GM21619 (cell line): ENCODE results near the gene FADS1.

ENCODE experiments used
- ATAC-seq: cut with Tn5 transposase; IDR thresholded peaks from one replicate; pipeline ENCODE4 v1.9.1; 2021; ENCODE audit not compliant: unreplicated experiment

FADS1 gene

GRCh38 chr11:61762798-61763197, 54.0 kb downstream of the FADS1 start:
- no peak for ATAC-seq

GRCh38 chr11:61762223-61762615, 54.6 kb downstream of the FADS1 start:
- no peak for ATAC-seq

GRCh38 chr11:61761440-61762222, 55.2 kb downstream of the FADS1 start:
- ATAC-seq: no peak

- ATAC-seq: no peak
Observed at GRCh38 chr11:61760946-61761345, 55.9 kb downstream of the FADS1 start.

- no peak for ATAC-seq
Observed at GRCh38 chr11:61757213-61757862, 59.5 kb downstream of the FADS1 start.

GRCh38 chr11:61756452-61757212, 60.2 kb downstream of the FADS1 start:
- ATAC-seq: no peak

- ATAC-seq: no peak
Observed at GRCh38 chr11:61756147-61756451, 60.7 kb downstream of the FADS1 start.

GRCh38 chr11:61754534-61755482, 62.0 kb downstream of the FADS1 start:
- ATAC-seq: no peak

GRCh38 chr11:61753672-61754071, 63.1 kb downstream of the FADS1 start:
- no peak for ATAC-seq

GRCh38 chr11:61752925-61753521, 63.8 kb downstream of the FADS1 start:
- no peak for ATAC-seq

GRCh38 chr11:61752117-61752924, 64.5 kb downstream of the FADS1 start, which contains the start of gene MYRF:
TSS of gene MYRF (plus strand) at chr11:61752636. CDS start at chr11:61752745, 109 bp downstream.
- no peak for ATAC-seq

- ATAC-seq: no peak
Observed at GRCh38 chr11:61751384-61751783, 65.4 kb downstream of the FADS1 start.

- ATAC-seq: no peak
Observed at GRCh38 chr11:61750631-61751273, 66.1 kb downstream of the FADS1 start.
